ENCODE measurements around the gene TPCN1. TPM values are rescaled to one million over a fixed set of nuclear protein-coding genes. Genes with fewer than 3 reads are reported as not detected.

Gene TPCN1
- polyA plus RNA-seq, 1 of the 3 experiments (the other 2 are of a cell fraction) = 15.7 TPM

GRCh38 chr12:113302886-113303640 lies 81.8 kb downstream of the TPCN1 start:
- CTCF ChIA-PET = no interaction called here
- 94% methylated on average over 19 of the region's 19 CpGs for WGBS (ENCODE audit: low lambda C conversion rate)
- Histone ChIP-seq H3K27ac (ENCODE audit: low read depth in 2 of 2, low read length in 1 of 2) (no peak overlapping the region), H3K27me3 (ENCODE audit: insufficient read depth) (no peaks in the 10 kb centered on the region), H3K9me3 (no peaks in the 10 kb centered on the region), H3K4me2 (no peak overlapping the region), H3K36me3 (replicated peaks in 1 of 2; ENCODE audit: control insufficient read depth in 1 of 2, insufficient read depth in 2 of 2, low read length in 1 of 2) (peaks cover 0 to 4% of the 10 kb centered on the region in 2 experiments), H3K79me2 (ENCODE audit: insufficient read depth) (no peaks in the 10 kb centered on the region), H2AFZ (ENCODE audit: low read depth) (no peak overlapping the region), H3K9ac (no peak overlapping the region), H4K20me1 (ENCODE audit: insufficient read depth) (no peaks in the 10 kb centered on the region), H3F3A (replicated peaks; ENCODE audit: insufficient read depth) (peaks cover 3% of the 10 kb centered on the region), H3K9me2 (no peaks in the 10 kb centered on the region), H3K4me1 (ENCODE audit: control insufficient read depth in 1 of 2, insufficient read depth in 2 of 2, low read depth in 1 of 2, low read length in 1 of 2) (peaks cover 7 to 11% of the 10 kb centered on the region in 2 experiments; a peak in 3 of 4 replicates), H3K4me3 (ENCODE audit: low read depth in 2 of 2, low read length in 1 of 2) (no peak overlapping the region)
- POLR2A ChIA-PET = no interaction called here
- no peak for DNase-seq
- TF ChIP-seq RAD21 (IDR thresholded peaks at IDR 0.05; ENCODE audit: low read length) (no peak), SIN3A (IDR thresholded peaks at IDR 0.05; ENCODE audit: borderline replicate concordance, low read depth, low read length) (no peak), CHD2 (IDR thresholded peaks at IDR 0.05; ENCODE audit: low read length, partially characterized antibody) (no peak), REST (IDR thresholded peaks at IDR 0.05; ENCODE audit: low read depth, low read length) (no peak), ELF1 (IDR thresholded peaks at IDR 0.05) (no peak)

GRCh38 chr12:113305281-113305856 lies 84.1 kb downstream of the TPCN1 start:
- ChIA-PET CTCF (no interaction called here), POLR2A (no interaction called here)
- Histone ChIP-seq H3K9ac (no peak overlapping the region), H3K4me1 (ENCODE audit: control insufficient read depth in 1 of 2, insufficient read depth in 2 of 2, low read depth in 1 of 2, low read length in 1 of 2) (no peaks in the 10 kb centered on the region), H4K20me1 (ENCODE audit: insufficient read depth) (no peaks in the 10 kb centered on the region), H3K79me2 (ENCODE audit: insufficient read depth) (no peaks in the 10 kb centered on the region), H3K27ac (ENCODE audit: low read depth in 2 of 2, low read length in 1 of 2) (no peak overlapping the region), H3K9me2 (no peaks in the 10 kb centered on the region), H3K9me3 (no peaks in the 10 kb centered on the region), H2AFZ (ENCODE audit: low read depth) (no peak overlapping the region), H3K4me3 (ENCODE audit: low read depth in 2 of 2, low read length in 1 of 2) (no peak overlapping the region), H3F3A (replicated peaks; ENCODE audit: insufficient read depth) (no peaks in the 10 kb centered on the region), H3K36me3 (replicated peaks in 1 of 2; ENCODE audit: control insufficient read depth in 1 of 2, insufficient read depth in 2 of 2, low read length in 1 of 2) (peaks cover 0 to 4% of the 10 kb centered on the region in 2 experiments), H3K27me3 (ENCODE audit: insufficient read depth) (no peaks in the 10 kb centered on the region), H3K4me2 (no peak overlapping the region)
- no peak for TF ChIP-seq USF2 (IDR thresholded peaks at IDR 0.05; ENCODE audit: borderline replicate concordance, low read depth, low read length)
- no peak for TF ChIP-seq SMC3 (IDR thresholded peaks at IDR 0.05; ENCODE audit: low read depth, low read length)
- 90% methylated on average over 11 of the region's 11 CpGs for WGBS (ENCODE audit: low lambda C conversion rate)
- no peak for DNase-seq
